Activated CD8-positive, alpha-beta memory T cell treated with anti-CD3 and anti-CD28 coated beads, Interleukin-2, amount 50 U/mL, for 24 hours (primary cell): Measurements from ENCODE around the gene ZCCHC4.
A peak's percentile ranks its signal among the peaks of the same experiment; 100 is the strongest.
"Not testable (repeated sequence)": the region's sequence is repeated elsewhere in the genome, so short reads cannot be mapped to it uniquely, and the experiment has no call there.

ENCODE experiments used
- DNase-seq: peaks from one replicate; pipeline ENCODE4 v3.0.0-alpha.2; 2020; ENCODE audit errors: extremely low read depth

Gene ZCCHC4

DNA sequence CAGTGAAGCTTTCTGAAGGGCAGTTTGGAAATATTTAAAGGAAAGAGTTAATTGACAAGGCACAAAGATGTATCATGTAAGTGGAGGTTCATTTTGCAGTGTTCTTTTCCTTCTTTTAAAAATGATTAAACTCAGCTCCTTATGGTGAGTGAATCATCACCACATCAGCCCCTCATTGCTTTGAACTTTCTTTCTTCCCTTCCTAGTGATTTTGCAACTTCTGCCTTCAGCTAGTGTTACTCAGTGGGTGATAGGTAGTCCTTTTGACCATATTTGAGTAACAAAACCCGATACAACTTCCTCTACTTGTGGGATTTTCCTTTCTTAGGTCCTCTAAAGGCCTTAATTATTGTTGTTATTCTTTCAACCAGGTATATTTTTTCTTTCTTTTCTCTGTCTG lies 8.2 kb downstream of the ZCCHC4 start:
- no peak for DNase-seq

DNA sequence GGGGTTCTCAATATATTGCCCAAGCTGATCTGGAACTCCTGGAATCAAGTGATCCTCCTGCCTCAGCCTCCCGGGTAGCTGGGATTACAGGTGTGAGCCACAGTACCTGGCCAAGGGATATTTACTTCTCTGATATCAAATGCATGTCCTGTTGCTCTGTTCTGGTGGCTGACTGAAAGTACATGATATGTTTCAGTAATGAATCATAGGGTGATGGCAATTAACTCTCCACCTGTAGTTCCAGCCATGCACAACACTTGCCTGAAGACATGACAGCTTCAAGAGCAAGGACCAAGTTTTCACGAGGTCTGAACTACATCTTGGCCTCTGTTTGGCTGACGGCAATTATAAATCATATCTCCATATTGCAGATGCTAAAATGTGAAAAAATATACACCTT lies 9.1 kb downstream of the ZCCHC4 start:
- DNase-seq: no peak

DNA sequence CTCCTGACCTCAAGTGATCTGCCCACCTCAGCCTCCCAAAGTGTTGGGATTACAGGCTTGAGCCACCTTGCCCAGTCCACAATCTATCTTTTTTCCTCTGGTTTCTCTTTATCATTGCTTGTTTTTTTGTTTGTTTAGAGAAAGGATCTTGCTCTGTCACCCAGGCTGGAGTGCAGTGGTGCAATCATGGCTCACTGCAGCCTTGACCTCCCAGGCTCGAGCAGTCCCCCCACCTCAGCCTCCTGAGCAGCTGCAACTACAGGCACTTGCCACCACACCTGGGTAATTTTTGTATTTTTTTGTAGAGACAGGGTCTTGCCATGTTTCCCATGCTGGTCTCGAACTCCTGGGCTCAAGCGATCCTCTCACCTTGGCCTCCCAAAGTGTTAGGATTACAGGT lies 15.9 kb downstream of the ZCCHC4 start:
- DNase-seq: not testable (repeated sequence)

DNA sequence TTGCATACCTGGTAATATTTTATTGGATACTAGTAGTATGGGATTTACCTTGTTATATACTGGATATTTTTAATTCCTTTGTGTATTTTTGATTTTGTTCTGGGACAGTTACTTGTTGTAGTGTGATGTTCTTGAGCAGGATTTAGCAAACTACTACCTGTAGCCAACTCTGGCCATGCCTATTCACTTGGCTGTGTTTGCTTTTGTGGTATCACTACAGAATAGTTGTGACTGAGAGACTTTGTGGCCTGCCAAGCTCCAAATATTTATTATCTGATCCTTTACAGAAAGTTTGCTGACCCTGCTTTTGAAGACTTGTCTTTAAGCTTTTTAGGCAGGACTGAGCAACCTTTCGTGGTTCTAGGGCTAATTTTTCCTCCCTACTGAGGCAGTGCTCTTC lies 17.8 kb downstream of the ZCCHC4 start:
- DNase-seq: no peak

DNA sequence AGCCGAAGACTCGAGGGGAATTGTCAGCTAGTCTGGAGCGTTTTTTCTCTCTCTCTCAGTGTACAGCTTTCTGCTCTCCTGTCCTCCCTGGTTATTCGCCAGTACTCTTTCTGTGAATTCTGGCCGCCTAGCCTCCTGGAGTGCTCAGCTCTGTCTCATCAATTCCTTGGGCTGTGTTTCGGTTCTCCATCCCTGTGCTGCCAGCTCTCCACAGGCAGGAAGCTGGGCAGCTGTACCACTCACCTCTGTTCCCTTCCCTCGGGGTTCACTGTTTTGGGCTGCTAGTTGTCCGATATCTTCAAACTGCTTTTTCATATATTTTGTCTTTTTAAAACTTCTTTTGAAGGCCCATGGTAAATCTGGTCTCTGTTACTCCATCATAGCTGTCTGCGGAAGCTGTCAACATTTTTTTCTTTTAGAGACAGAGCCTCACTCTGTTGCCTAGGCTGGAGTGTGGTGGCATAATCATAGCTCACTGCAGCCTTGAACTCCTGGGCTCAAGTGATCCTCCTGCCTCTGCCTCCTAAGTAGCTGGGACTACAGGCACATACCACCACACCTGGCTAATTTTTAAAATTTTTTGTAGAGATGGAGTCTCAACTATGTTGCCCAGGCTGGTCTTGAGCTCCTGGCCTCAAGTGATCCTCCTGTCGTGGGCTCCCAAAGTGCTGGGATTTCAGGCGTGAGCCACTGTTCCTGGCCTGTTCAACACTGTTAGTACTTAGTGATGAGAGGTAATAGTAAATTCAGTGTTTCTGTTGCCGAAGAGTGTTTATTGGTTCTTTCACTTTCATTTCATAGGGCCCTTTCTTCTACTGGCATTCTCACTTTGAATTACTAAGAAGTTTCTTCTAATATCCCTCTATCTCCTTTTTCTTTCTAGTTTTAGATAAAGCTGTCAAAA lies 18.6 kb downstream of the ZCCHC4 start:
- DNase-seq: no peak

DNA sequence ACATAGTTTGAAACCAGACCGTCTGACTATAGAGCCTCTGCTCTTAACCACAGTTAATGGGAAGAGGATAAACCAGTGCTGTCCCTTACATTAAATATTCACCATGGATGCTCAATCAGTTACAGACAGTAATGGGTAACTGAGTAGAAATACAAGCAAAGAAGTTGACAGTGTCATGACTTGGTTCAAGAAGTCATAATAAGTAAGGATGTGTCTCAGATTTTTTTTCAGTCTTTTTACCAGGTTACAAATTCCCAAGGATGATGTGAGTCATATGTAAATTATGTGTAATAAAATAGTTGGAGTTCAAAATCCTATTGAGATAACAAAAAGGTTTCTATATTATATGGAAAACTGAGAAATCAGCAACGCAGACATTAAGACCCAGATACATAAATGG lies 31.1 kb downstream of the ZCCHC4 start:
- DNase-seq: no peak

DNA sequence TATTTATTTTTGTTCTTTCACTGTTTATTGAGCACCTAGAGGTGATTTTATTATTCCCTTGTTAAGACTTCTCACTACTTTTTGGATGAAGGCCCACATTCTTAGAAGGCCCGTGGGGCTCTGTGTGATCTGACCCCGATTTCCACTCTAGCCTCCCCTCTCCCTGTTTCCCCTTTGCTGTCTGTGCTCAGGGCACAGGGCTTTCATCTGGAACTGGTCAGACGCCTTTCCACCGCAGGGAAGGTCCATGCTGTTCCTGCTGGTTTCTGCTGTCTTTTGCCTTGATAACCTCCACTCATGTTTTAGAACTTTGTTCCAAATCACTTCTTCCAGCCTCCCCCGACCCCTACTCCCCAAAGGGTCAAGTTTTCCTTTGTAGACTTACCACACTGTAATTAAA lies 33.2 kb downstream of the ZCCHC4 start:
- DNase-seq: no peak

DNA sequence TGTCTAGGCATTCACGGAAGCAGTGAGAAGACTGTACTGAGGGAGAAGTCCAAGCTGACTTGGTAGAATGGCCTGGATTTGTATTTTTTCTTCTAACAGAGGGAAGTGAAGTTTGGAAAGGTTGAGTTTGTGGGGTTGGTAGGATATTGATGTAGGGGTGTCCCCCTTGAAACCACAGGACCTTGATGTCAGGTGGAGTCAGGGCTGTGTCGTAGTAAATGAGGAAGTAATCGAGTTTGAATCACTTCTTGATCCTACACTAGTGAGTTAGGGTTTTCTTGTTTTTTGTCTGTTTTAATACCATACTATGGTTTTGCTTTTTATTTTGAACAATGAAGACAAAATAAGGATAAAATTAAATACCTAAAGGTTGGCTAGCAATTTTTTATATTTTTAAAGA lies 34.3 kb downstream of the ZCCHC4 start:
- DNase-seq: no peak

DNA sequence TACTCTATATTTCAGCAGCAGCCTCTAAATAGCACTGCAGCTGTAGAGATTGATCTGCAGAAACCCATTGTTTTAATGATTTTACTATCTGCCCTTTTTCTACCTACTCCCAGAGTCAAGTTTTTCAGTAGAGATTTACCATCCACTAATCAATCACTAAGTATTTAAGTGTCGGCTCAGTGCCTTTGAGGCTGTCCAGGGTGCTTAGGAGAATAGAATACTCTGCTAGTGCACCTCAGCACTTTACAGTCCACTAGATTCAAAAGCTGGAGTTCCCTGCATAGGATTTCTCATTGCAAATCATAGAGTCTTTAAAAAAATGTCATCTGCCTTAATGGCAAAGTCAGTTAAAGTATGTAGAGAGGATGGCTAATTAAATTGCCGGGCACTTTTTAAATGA lies 34.9 kb downstream of the ZCCHC4 start:
- DNase-seq: no peak

DNA sequence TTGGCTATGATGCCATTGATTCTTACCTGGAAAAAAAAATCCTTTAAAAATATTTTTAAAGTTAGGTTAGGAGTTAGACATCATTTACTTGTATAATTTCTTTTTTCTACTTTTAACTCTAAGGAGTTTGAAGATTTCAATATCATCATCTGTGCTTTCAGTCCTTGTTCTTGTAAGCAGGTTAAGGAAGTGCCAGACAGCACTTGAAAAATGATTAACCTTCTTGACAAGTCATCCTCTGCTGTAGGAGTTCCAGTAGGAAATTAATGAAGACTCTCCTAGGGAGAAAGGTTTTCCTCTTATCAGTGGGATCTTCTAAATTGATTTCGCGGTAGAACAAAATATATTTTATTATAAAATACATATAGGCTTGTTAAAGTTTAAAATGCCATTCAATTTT lies 35.4 kb downstream of the ZCCHC4 start:
- no peak for DNase-seq

DNA sequence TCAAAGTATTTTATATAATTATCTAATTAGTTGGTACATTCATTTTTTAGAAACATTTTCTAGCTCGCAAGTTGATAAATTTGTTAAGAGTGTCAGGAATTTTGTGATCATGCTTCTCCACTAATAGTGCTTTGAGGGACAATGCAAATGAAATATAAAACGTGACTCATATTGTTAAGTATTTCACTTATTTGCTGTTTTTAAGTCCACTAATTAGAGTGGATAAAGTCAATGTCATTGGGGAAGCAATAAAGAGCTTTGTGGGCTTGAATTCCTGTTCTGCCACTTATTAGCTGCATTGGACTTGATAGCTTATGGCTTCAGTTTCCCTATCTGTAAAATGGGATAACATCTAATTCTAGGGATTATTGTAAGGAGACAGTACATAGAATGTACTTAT lies 38.0 kb downstream of the ZCCHC4 start:
- no peak for DNase-seq

DNA sequence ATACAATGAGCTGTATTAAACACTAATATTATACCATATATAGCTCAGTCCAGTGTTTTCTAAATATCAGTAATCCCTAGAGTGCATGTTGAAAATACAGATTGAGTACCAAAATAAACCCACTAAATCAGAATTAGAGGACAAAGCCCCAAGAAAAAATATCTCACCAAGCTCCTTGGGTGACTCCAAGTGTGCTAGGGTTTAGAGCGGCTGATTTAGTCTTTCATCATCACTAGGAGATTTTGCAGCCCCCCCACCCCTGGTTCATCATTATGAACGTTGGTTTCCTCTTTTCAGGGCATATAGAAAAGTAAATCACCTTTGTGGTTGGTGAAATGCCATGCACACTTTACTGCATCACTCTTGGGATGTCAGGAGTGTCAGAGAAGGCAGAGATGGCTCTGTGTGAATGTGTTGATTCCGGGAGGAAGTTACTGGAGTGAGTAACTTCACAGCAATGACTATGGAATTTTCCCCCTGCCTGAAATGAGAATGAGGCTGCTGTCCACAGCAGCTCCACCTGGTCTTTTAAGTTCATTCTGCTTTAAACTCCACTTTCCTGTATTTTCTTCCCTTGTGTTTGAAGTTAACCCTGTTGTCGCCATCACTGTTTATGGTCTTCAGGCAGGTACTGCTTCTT lies 39.3 kb downstream of the ZCCHC4 start:
- DNase-seq: no peak

DNA sequence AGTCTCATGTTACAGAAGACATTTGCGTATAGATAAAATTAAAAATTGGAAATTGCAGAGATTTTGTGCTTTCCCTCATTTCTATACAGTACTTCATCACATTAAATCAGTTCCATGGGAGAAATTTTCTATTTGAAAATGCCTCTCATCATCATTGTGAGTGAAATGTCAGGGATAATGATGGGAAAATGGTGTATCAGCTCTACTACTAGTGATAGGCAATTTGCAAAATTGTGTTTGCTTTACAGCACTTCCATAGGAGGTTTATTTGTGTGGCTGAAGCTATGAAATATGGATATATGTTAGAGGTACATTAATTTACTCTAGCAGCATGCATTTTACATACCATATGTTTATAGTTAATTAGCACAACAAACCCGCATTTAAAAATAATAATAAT lies 43.5 kb downstream of the ZCCHC4 start:
- no peak for DNase-seq

DNA sequence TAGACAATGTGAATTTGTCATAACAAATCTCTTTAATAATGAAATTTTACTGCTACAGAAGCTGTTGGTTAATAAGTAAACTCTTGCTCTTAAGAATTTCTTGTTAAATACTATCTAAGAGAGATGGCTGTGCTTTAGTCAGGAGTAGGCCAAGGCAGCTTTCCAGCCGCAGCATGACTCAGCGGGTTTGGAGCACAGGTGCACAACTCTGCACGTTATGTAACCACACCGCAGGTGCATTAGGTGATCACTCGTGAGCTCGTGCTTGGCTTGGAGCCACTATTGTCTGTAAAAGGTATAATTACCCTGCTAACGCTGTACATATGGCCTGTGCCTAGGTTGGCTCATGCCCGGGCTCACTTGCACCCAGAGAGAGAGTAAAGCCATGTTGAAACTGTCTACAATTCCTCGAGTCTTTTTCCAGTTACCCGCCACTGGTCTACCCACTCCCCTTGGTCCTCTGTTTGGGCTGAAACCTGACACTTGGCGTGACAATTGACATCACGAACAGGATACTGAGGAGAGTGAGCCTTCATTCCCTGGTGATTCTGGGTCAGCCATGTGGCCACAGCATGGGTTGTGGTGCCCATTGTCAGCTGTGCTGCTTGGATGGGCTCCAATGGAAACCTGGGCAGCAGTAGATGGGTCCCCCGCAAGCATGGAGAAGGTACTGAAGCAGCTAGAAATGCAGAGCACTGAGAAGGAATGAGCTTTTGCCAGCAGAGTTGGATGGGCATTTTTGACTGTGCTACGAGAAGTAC lies 46.1 kb downstream of the ZCCHC4 start:
- no peak for DNase-seq

DNA sequence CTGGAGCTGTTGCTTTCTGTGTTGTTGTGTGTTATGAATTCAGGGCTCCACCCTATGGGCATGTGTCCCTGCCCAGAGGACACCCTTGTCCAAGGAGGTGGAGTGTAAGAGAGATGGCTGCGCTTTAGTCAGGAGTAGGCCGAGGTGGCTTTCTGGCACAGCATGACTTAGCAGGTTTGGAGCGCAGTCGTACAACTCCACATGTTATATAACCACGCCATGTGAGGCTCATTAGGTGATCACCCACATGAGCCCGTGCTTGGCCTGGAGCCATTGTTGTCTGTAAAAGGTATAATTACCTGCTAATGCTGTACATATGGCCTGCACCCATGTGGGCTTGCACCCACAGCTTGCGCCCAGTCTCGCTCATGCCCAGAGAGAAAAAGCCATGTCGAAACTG lies 48.7 kb downstream of the ZCCHC4 start:
- no peak for DNase-seq

DNA sequence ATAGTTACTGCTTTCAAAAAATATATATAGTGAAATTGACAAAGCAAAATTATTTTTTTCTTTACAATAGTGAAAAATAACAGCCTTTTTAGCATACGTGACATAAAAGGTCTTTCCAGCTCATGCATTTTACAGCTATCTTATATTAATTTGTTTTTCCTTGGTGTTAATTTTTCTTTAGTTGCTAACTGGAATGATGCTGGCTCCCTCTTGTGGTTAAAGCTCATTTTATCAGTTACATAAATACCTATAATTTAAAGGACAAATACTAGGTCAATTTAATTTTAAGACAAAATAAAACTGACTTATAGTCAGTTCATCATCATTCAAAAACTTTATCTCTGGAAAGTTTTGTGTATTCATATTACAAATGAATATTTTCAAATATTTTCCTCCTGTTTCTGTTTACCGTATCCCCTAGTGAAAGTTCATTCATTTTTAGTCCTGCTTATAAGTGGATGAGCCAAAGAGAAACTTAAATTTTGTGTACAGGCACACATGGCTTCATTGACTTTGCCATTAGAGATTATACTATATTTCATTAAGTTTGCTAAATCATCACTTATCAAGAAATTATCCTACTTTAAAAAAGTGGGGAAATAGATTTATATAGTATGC lies 54.5 kb downstream of the ZCCHC4 start:
- no peak for DNase-seq

DNA sequence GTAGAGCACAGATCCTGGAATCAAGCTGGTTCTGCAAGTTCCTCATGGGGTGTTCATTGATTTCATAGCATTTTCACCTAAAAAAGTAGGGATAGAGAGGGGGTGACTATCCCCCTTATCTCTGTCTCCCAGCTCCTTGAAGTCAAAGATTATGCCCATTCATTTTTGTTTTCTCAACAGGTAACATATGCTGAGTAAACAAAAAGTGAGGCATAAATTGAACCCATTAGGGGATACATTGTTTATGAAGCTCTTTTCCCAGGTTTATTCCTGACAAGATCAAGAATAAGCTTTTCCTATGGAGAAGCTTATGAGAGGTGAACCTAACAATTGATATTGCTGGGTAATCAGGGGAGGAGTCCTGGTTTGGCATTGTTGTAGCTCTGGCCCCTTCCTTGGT lies 55.3 kb downstream of the ZCCHC4 start:
- DNase-seq: no peak

DNA sequence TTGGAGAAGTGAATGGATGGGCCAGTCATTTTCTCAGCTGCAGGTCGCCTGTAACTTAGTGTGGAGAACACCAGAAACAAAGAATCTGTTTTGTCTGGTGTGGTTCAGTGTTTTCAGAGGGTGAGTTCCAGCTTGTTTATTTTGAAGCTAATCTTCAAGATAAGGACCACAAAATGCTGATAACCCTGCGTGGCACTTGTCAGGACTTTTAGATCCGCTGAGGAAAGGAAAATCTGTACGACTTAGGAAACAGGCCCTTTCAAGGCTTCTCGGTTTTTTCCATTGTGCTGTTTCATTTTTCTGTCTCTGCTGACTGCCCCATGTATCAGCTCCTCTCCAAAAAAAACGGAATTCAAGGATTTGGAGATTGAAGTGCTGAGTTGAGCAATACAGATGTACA lies 55.7 kb downstream of the ZCCHC4 start:
- no peak for DNase-seq

DNA sequence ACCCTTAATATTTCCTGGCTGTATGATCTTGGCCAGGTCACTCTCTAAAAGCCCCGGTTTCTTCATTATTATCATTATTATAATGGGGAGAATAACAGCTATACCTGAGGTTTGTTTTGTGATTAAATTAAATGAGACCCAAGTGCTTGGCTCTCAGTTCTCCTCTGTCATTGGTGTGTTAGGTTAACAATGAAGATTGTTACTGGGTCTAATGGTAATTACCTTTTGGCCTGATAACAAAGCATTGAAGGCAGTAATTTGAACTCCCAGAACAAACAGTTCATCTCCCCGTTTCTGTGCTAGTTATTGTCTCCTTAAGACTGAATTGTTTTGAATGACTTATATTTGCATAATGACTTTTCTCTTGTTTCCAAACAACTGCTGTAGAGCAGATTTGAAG lies 57.7 kb downstream of the ZCCHC4 start:
- DNase-seq: no peak

DNA sequence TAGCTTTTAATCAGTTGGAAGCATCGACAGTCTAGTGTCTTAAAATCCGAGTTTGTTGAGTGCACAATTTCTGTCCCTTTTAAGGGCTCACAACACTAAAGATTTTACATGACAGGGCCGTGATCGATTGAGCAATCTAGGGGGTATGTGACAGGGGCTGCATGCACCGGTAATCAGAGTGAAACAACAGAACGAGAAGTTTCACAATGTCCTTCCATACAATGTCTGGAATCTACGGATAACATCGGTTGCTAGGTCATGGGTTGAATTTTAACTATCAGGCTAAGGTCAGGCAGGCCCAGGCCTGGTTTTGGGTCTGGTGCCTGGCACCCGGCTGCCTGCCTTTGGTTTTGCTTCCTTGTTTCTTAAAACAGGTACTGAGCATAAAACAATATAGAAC lies 60.0 kb downstream of the ZCCHC4 start:
- DNase-seq: not testable (repeated sequence)

DNA sequence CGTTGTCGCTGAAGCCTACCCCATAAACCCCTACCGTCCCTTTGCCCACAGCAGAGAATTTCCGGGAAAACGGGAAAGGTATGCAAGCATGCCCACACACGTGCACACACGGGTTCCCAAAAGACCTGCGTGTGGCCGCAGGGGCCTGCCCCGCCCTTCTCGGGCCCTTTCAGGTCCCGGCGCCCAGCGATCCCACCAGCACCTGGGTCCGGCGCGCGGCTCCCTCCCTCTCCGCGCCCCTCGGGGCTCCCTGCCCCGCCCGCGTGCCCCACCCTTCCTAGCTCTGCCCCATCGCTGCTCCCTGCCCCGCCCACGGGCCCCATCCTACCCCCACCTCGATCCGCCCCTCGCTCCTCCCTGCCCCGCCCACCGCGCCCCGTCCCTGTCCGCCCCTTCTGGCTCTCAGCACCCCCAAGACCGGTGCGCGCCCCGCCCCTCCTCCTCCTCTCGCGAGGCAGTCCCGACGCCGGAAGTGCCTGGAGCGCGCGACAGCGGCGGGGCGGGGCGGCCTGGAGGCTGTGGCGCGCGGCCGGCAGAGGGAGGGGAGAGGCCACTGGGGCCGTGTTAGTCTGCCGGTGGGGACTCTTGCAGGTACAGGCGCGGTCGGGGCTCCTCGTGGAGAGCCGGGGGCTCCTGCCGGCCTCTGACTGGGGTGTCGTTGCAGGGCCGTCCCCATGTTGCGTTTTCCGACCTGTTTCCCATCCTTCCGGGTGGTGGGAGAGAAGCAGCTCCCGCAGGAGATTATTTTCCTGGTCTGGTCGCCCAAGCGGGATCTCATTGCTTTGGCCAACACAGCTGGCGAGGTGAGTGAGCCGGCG lies 64.4 kb downstream of the ZCCHC4 start, which contains the start of gene ANAPC4:
Gene ANAPC4, plus strand, starts transcription at position 510 of the 818 bp plus-strand sequence. Its CDS starts 165 bp downstream, at position 675.
- peak; percentile 96 for DNase-seq
